ENCODE results near the gene FAM20A.

DNA sequence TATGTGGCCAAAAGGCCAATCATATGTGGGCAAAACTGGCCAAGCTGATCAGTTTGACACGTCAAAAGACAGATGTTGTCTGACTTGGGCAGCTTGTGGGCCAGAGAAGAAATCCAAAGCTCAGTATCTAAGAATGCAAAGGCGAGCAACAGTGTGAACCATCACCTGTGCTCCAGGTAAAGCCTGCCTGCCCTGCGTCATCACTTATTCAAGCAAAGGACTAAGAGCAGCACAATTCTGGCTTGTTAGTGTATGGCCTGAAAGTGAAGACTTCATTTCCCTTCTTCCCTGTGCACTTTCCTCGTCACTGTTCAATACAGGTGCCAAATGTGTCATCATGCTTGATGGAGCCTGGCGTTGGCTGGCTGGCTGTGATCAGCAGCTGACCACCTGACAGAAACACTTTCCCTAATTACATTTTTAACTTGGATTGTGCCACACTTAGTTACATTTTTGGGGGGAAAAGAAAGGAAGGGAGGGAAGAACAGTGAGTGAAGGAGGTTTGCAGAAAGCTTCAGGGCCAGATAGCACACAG is 4.7 kb downstream of the FAM20A start:
- TF ChIP-seq, protein P1, sequence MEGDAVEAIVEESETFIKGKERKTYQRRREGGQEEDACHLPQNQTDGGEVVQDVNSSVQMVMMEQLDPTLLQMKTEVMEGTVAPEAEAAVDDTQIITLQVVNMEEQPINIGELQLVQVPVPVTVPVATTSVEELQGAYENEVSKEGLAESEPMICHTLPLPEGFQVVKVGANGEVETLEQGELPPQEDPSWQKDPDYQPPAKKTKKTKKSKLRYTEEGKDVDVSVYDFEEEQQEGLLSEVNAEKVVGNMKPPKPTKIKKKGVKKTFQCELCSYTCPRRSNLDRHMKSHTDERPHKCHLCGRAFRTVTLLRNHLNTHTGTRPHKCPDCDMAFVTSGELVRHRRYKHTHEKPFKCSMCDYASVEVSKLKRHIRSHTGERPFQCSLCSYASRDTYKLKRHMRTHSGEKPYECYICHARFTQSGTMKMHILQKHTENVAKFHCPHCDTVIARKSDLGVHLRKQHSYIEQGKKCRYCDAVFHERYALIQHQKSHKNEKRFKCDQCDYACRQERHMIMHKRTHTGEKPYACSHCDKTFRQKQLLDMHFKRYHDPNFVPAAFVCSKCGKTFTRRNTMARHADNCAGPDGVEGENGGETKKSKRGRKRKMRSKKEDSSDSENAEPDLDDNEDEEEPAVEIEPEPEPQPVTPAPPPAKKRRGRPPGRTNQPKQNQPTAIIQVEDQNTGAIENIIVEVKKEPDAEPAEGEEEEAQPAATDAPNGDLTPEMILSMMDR (IDR thresholded peaks at IDR 0.05), result no peak
- no peak for TF ChIP-seq EZH2 (IDR thresholded peaks at IDR 0.05; ENCODE audit: borderline replicate concordance, insufficient read depth, low read depth, low read length, poor library complexity, severe bottlenecking)

Measured in B cell (primary cell).